Stimulated activated CD4-positive, alpha-beta T cell treated with anti-CD3 and anti-CD28 coated beads, Interleukin-15, amount 100 ng/mL, for 48 hours (primary cell): ENCODE measurements around the gene ABI2.
"Not testable (repeated sequence)": the region's sequence is repeated elsewhere in the genome, so short reads cannot be mapped to it uniquely, and the experiment has no call there.

ENCODE experiments used
- DNase-seq, 2 donors: peaks; one replicate each; pipeline ENCODE4 v3.0.0-alpha.2; 2020; ENCODE audit warnings: low read depth in 2 of 2

The ABI2 gene

GRCh38 chr2:203427061-203427460 lies 98.9 kb downstream of the ABI2 start:
- no peak for DNase-seq

GRCh38 chr2:203429643-203430042 lies 101.4 kb downstream of the ABI2 start:
- DNase-seq = not testable (repeated sequence)

GRCh38 chr2:203431391-203432185 lies 103.4 kb downstream of the ABI2 start:
- DNase-seq = no peak

GRCh38 chr2:203432811-203433210 lies 104.6 kb downstream of the ABI2 start:
- DNase-seq = no peak

GRCh38 chr2:203436496-203436895 lies 108.3 kb downstream of the ABI2 start:
- DNase-seq = no peak

DNA sequence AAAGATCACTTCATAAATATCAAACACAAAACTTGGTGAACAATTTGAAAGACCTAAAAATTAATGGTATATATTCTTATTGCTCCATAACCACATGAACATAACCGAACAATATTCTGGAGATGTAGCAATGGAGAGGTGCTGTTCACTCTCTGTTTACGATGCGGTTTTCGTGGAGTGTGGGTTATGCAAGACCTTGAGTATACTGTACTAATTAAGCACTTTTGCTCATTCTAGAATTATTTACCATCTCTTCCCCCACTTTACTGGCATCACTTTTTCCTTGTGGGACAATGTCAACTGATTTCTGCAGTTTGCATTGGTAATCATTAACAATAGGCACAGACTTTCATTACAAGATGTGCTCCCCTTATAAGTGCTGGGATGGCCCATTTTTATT lies 109.3 kb downstream of the ABI2 start:
- DNase-seq = no peak

DNA sequence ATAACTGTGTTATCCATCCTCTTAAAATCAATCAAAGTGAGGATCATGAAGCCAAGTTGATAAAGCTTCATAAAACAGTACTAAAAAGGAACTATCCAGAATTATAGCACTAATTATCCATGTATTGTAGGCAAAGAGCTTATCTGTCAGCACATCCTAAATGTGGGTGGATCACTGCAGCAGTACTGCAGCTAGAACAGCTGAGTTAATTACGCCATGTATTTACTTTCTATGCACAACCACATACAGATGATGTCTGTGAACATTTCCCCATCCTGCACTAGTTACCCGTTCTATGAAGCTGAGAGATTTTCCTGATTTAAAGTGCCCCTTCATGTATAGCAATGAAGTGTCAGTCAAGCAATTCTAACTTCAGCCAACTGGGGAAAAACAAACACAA lies 110.3 kb downstream of the ABI2 start:
- DNase-seq = no peak

DNA sequence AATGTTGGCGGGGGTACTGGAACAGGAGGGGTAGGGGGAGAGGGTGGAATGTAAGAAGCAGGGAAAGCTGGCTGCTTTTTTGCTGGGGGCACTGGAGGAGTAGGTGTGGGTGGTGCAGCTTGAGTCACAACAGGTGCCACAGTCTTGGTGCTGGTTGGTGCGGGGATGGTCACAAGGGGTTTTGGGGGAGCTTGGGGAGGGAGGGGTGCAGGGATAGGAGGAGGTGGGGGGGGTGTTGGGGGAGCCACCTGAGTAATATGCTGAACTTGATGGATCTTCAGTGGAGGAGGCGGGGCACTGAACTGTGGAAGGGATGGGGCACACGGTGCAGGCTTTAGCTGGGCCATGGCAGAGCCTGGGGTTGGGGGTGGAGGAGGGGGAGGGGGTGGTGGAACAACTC lies 112.5 kb downstream of the ABI2 start:
- DNase-seq = no peak

DNA sequence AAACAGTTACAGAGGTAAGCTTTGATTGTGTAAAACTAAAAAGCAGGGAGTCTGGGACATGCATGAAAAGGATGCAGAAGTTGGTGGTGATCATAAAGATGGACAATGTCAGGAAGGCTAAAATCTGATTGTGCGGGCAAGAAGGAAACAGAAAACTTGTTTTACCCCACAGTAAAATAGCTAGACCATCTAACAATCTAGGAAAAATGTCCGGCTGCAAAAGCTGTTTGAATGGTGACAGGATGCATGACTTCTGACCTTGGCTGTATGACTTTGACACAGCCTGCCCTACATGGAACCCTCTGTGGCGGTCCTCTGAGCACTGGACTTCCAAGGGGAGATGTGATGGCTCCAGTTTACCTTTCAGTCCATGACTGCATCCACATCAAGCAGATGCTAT lies 113.3 kb downstream of the ABI2 start:
- no peak for DNase-seq

GRCh38 chr2:203442463-203442862 lies 114.3 kb downstream of the ABI2 start:
- no peak for DNase-seq

DNA sequence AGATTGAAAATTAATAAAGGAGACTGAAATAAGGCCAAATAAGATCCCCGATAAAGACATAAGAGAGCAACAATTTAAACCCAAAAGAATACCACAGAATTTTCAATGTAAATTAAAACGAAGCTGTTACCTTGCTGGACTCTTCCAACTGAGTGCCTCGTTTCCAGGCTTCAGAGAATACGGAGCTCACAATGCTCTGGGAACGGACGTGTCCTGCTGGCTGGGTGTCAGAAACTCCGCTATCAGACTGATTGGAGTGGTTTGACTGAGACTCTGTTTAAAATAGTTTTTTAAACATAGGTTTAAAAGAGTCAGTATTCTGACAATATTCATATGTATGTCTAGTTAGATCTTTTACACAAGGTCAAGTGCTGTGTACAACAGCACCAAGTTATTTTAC lies 116.5 kb downstream of the ABI2 start:
- DNase-seq = no peak

- no peak for DNase-seq
These were observed 117.9 kb downstream of the ABI2 start for GRCh38 chr2:203446071-203446481.

GRCh38 chr2:203446780-203447179 lies 118.6 kb downstream of the ABI2 start:
- DNase-seq = no peak

DNA sequence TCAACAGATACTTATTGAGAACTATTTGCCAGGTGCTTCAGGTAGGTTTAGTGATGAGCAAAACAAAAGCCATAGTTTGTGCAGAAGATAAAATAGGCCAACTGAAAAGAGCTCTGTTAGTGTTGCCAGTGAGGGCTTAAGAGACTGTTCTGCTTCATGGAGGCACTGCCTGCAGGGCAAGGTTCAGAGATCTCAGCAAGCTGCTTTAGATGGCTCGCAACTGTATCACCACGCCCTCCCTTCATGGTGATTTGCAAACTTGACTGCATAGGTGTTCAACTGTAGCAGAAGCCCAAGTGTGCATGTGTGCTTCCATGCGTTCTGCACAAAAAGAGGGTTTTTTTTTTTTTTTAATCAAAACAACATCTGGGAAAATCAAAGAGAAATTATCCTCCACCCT lies 122.4 kb downstream of the ABI2 start:
- no peak for DNase-seq

DNA sequence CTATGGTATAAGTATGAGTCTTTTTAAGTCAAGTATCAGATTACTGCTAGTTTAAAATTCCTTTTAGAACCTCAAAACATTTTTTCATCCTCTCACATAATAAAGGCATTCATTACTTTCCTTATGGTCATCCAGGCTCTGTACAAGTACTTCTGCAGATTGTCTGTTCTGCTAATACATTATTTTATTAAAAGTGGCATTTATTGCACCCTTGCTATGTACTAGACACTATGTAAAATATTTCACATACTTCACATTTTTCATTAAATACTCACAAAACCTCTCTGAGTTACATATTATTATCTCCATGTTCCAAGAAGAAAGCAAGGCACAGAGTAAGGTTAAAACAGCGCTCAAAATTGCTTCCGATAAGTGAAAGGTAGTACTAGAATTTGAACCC lies 122.8 kb downstream of the ABI2 start:
- no peak for DNase-seq

- DNase-seq = no peak
These were observed 123.5 kb downstream of the ABI2 start for GRCh38 chr2:203451689-203452088.

GRCh38 chr2:203453858-203454451 lies 125.8 kb downstream of the ABI2 start:
- DNase-seq = no peak

DNA sequence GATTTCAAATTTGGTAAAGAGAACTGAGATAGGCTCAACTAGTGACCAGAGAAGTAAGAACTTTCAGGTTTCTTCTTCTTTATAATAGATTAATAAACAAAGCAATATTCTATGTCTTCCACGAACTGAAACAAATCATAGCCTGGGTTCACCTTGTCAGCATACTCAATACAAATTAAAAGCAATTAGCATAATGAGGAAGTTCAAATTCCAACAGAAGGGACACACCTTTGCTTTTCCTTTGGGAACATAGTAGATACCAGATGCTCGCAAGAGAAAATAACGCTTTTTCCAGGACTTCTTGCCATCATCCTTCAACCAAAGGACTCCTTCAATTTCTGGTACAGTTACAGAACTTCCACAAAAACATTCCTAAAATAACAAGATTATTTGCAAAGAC lies 127.0 kb downstream of the ABI2 start:
- DNase-seq = no peak

- no peak for DNase-seq
These were observed 133.6 kb downstream of the ABI2 start for GRCh38 chr2:203461746-203462145.

- DNase-seq = no peak
These were observed 134.1 kb downstream of the ABI2 start for GRCh38 chr2:203462308-203462707.

DNA sequence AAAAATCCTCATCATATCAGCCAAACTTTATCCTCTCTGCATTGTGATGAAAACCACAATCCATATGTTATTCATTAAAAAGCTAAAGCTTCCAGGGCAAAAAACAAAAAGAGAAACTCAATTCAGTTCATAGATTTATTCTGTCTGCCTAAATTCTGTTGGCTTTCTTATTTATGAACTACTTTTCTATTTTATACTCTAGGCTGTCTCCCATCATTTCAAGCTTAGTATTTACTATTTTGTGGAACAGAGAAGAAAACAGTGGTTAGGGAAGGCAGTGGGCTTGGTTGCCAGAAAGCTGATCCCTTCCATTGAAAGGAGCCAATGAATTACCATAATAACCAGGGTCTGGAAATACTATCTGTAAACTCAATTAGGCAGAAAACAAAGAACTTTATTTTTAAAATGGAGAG lies 135.1 kb downstream of the ABI2 start:
- DNase-seq = no peak

- no peak for DNase-seq
These were observed 141.4 kb downstream of the ABI2 start for GRCh38 chr2:203469546-203469945.

DNA sequence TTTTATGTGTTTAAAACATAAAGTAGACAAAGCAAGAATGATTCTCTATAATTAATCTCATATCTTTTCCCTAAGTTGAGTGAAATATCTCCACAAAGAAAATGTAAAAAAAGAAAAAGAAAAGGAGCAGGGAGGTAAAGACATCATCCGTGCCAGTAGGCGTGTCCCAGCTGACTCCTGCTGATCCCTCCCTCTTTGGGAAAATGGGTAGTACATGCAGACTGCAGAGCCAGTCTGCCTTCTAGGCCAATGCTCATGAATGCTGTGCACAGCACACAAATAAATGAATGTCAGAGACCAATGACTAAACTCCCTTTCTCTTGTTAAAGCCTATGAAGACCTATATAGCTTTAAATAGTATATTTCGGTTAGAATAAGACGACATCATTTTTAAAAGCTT lies 142.2 kb downstream of the ABI2 start:
- no peak for DNase-seq

- no peak for DNase-seq
These were observed 143.1 kb downstream of the ABI2 start for GRCh38 chr2:203471323-203471722.
